H1 (cell line): ENCODE measurements around the gene SCARB1. TPM values are rescaled to one million over a fixed set of nuclear protein-coding genes. Genes with fewer than 3 reads are reported as not detected.

Experiments used
- CTCF ChIA-PET: fragments of 300-600 bp; sonication (Branson Sonifier 250); formaldehyde crosslinking; loops from one replicate; lab custom pipeline; 2021; ENCODE audit not compliant: partially characterized antibody; lab: Charles Lee
- POLR2A ChIA-PET: fragments of 300-600 bp; sonication (Branson Sonifier 250); formaldehyde crosslinking; loops from one replicate; lab custom pipeline; 2021; ENCODE audit warnings: inconsistent platforms; ENCODE audit not compliant: partially characterized antibody; lab: Charles Lee
- DNase-seq, 2 experiments: peaks; one replicate each; pipeline versions ENCODE4 v3.0.0 to v3.0.0-alpha.2; 2010 to 2022; ENCODE audit warnings: low spot score in 2 of 2, low read depth in 1 of 2, mixed read lengths in 1 of 2
- FAIRE-seq: peaks from 2 replicates; lab custom pipeline; 2011; peaks lifted over from hg19 to GRCh38; lab: Jason Lieb, UNC
- H2AFZ ChIP-seq: 2 replicates; pipeline ENCODE4 v1.8.1; 2012; ENCODE audit warnings: low read length, inconsistent platforms
- H2AK5ac ChIP-seq: 2 replicates; pipeline ENCODE4 v1.6.1; 2013; ENCODE audit warnings: low read depth, low read length
- H2BK120ac ChIP-seq: replicated peaks from 2 replicates; pipeline ENCODE3; 2013; ENCODE audit warnings: low read depth, low read length, inconsistent platforms
- H2BK12ac ChIP-seq: 2 replicates; pipeline ENCODE4 v1.6.1; 2013; ENCODE audit warnings: low read depth, low read length
- H2BK15ac ChIP-seq: 2 replicates; pipeline ENCODE4 v1.6.1; 2013; ENCODE audit warnings: low read length
- H2BK20ac ChIP-seq: 2 replicates; pipeline ENCODE4 v1.6.1; 2013; ENCODE audit warnings: low read length
- H2BK5ac ChIP-seq: 2 replicates; pipeline ENCODE4 v1.6.1; 2013; ENCODE audit warnings: low read depth, low read length
- H3K14ac ChIP-seq: 2 replicates; pipeline ENCODE4 v1.6.1; 2013; ENCODE audit warnings: inconsistent platforms; ENCODE audit not compliant: insufficient read length
- H3K18ac ChIP-seq: 2 replicates; pipeline ENCODE4 v1.6.1; 2013; ENCODE audit warnings: low read length; ENCODE audit errors: extremely low read depth
- H3K23ac ChIP-seq: 2 replicates; pipeline ENCODE4 v1.6.1; 2013; ENCODE audit warnings: inconsistent platforms; ENCODE audit not compliant: insufficient read length
- H3K23me2 ChIP-seq: 2 replicates; pipeline ENCODE4 v1.6.1; 2013; ENCODE audit warnings: low read depth, low read length
- H3K27ac ChIP-seq: 2 replicates; pipeline ENCODE4 v1.6.1; 2011; ENCODE audit warnings: low read depth, low read length, inconsistent platforms
- H3K27me3 ChIP-seq, 4 experiments: replicated peaks in 1 of 4; 1 replicate in 1 of 4; 2 replicates in 3 of 4; pipeline versions ENCODE4 v1.6.1 to v1.8.1; 2011 to 2013; ENCODE audit warnings: low read length in 3 of 4, mild to moderate bottlenecking in 3 of 4, inconsistent platforms in 2 of 4, mixed read lengths in 2 of 4, moderate library complexity in 1 of 4; ENCODE audit not compliant: control insufficient read depth in 3 of 4, insufficient read depth in 3 of 4; ENCODE audit errors: extremely low read depth in 1 of 4
- H3K36me3 ChIP-seq, 4 experiments: 2 replicates each; pipeline versions ENCODE4 v1.6.1 to v1.8.1; 2011 to 2013; ENCODE audit warnings: mild to moderate bottlenecking in 4 of 4, low read length in 3 of 4, moderate library complexity in 2 of 4, control low read depth in 1 of 4, inconsistent platforms in 1 of 4; ENCODE audit not compliant: insufficient read depth in 4 of 4, control insufficient read depth in 2 of 4
- H3K4ac ChIP-seq: replicated peaks from 2 replicates; pipeline ENCODE3; 2013; ENCODE audit warnings: low read length, low read depth, mixed read lengths, inconsistent platforms; ENCODE audit not compliant: insufficient read length
- H3K4me1 ChIP-seq, 4 experiments: replicated peaks in 1 of 4; 1 replicate in 1 of 4; 2 replicates in 3 of 4; pipeline versions ENCODE4 v1.6.1 to v1.8.1; 2011 to 2013; ENCODE audit warnings: low read length in 3 of 4, inconsistent platforms in 2 of 4, mixed read lengths in 1 of 4; ENCODE audit not compliant: insufficient read depth in 4 of 4, control insufficient read depth in 3 of 4
- H3K4me2 ChIP-seq, 2 experiments: 2 replicates each; pipeline versions ENCODE4 v1.6.1 to v1.8.1; 2011 to 2013; ENCODE audit warnings: low read depth in 2 of 2, low read length in 2 of 2, control low read depth in 1 of 2, inconsistent platforms in 1 of 2, mild to moderate bottlenecking in 1 of 2; ENCODE audit not compliant: insufficient read depth in 1 of 2
- H3K4me3 ChIP-seq, 4 experiments: fragments of 200-600, 300-600 bp in 1 of 4; sonication (generic), shearing (Covaris generic), sonication (Bioruptor Twin) in 1 of 4; 2 replicates each; pipeline versions ENCODE4 v1.5.1 to v1.8.1; 2011 to 2016; ENCODE audit warnings: low read length in 4 of 4, low read depth in 3 of 4, control low read depth in 2 of 4, inconsistent platforms in 2 of 4, mild to moderate bottlenecking in 2 of 4, mixed read lengths in 1 of 4, moderate library complexity in 1 of 4; ENCODE audit not compliant: insufficient read depth in 2 of 4; ENCODE audit errors: extremely low read depth in 1 of 4
- H3K56ac ChIP-seq: replicated peaks from 2 replicates; pipeline ENCODE3; 2013; ENCODE audit warnings: low read depth, mild to moderate bottlenecking, mixed read lengths, low read length, inconsistent platforms; ENCODE audit not compliant: insufficient read length
- H3K79me1 ChIP-seq: 2 replicates; pipeline ENCODE4 v1.6.1; 2013; ENCODE audit warnings: low read depth, low read length, control low read depth
- H3K79me2 ChIP-seq, 2 experiments: 2 replicates each; pipeline versions ENCODE4 v1.6.1 to v1.8.1; 2012 to 2013; ENCODE audit warnings: low read length in 2 of 2, mild to moderate bottlenecking in 2 of 2, inconsistent platforms in 1 of 2; ENCODE audit not compliant: insufficient read depth in 2 of 2, control insufficient read depth in 1 of 2
- H3K9ac ChIP-seq, 4 experiments: replicated peaks in 1 of 4; 1 replicate in 1 of 4; 2 replicates in 3 of 4; pipeline versions ENCODE4 v1.6.1 to v1.8.1; 2011 to 2013; ENCODE audit warnings: low read depth in 3 of 4, low read length in 3 of 4, control low read depth in 2 of 4, mild to moderate bottlenecking in 2 of 4, moderate library complexity in 2 of 4, inconsistent platforms in 1 of 4; ENCODE audit errors: extremely low read depth in 1 of 4
- H3K9me3 ChIP-seq, 2 experiments: 2 replicates each; pipeline versions ENCODE4 v1.6.1 to v1.8.1; 2012 to 2013; ENCODE audit warnings: mild to moderate bottlenecking in 2 of 2, moderate library complexity in 2 of 2, control low read depth in 1 of 2, inconsistent platforms in 1 of 2, low read depth in 1 of 2, low read length in 1 of 2, mixed read lengths in 1 of 2; ENCODE audit not compliant: insufficient read depth in 2 of 2
- H4K20me1 ChIP-seq, 2 experiments: replicated peaks in 1 of 2; 2 replicates each; pipeline versions ENCODE3 to v1.8.1; 2011 to 2013; ENCODE audit warnings: inconsistent platforms in 2 of 2, low read length in 2 of 2, mild to moderate bottlenecking in 1 of 2; ENCODE audit not compliant: insufficient read depth in 2 of 2, control insufficient read depth in 1 of 2
- H4K5ac ChIP-seq: 2 replicates; pipeline ENCODE4 v1.6.1; 2013; ENCODE audit warnings: low read length, low read depth, mixed read lengths, inconsistent platforms; ENCODE audit not compliant: insufficient read length
- H4K8ac ChIP-seq: 2 replicates; pipeline ENCODE4 v1.8.0; 2013; ENCODE audit warnings: mild to moderate bottlenecking, moderate library complexity, low read length, inconsistent platforms; ENCODE audit not compliant: insufficient read depth; ENCODE audit errors: extremely low read depth
- H4K91ac ChIP-seq: replicated peaks from 2 replicates; pipeline ENCODE3; 2013; ENCODE audit warnings: low read length, mixed read lengths, inconsistent platforms; ENCODE audit not compliant: insufficient read length
- BCL11A ChIP-seq, 2 experiments: IDR thresholded peaks; one replicate each; pipeline ENCODE4 v1.6.1; 2011; ENCODE audit warnings: low read depth in 2 of 2, low read length in 2 of 2, mild to moderate bottlenecking in 2 of 2
- CEBPB ChIP-seq: IDR thresholded peaks from 2 replicates; pipeline ENCODE4 v1.6.1; 2012; ENCODE audit warnings: low read depth, low read length
- JUN ChIP-seq: IDR thresholded peaks from 2 replicates; pipeline ENCODE4 v1.6.1; 2011; ENCODE audit warnings: low read depth, mild to moderate bottlenecking, improper control_type of control experiment, low read length
- JUND ChIP-seq: IDR thresholded peaks from 2 replicates; pipeline ENCODE4 v1.6.1; 2011; ENCODE audit warnings: mild to moderate bottlenecking, improper control_type of control experiment, low read length
- KDM4A ChIP-seq: IDR thresholded peaks from one replicate; pipeline ENCODE4 v1.7.1; 2012; ENCODE audit warnings: low read depth, mild to moderate bottlenecking, moderate library complexity, low read length, inconsistent platforms; ENCODE audit not compliant: severe bottlenecking
- RBBP5 ChIP-seq: IDR thresholded peaks from 2 replicates; pipeline ENCODE4 v1.7.1; 2012; ENCODE audit warnings: low read depth, mild to moderate bottlenecking, inconsistent platforms, low read length, moderate library complexity, borderline replicate concordance
- RFX5 ChIP-seq: IDR thresholded peaks from 2 replicates; pipeline ENCODE4 v1.6.1; 2011; ENCODE audit warnings: low read depth, low read length, improper control_type of control experiment, borderline replicate concordance
- RXRA ChIP-seq: IDR thresholded peaks from 2 replicates; pipeline ENCODE4 v1.6.1; 2011; ENCODE audit warnings: low read depth, mild to moderate bottlenecking, low read length, moderate library complexity; ENCODE audit not compliant: insufficient read depth
- SIRT6 ChIP-seq: IDR thresholded peaks from one replicate; pipeline ENCODE4 v1.7.1; 2012; ENCODE audit warnings: low read length, inconsistent platforms
- SIX5 ChIP-seq: IDR thresholded peaks from 2 replicates; pipeline ENCODE4 v1.6.1; 2011; ENCODE audit warnings: mild to moderate bottlenecking, low read depth, low read length
- SUZ12 ChIP-seq: fragments of 200-600 bp; sonication (generic); IDR thresholded peaks from 2 replicates; pipeline ENCODE4 v1.6.1; 2012; ENCODE audit warnings: mild to moderate bottlenecking, inconsistent platforms, low read length, moderate library complexity, mixed read lengths
- TAF1 ChIP-seq: IDR thresholded peaks from 2 replicates; pipeline ENCODE4 v1.6.1; 2011; ENCODE audit warnings: mild to moderate bottlenecking, low read depth, low read length
- WGBS, 2 experiments: shearing (Covaris generic) in 1 of 2; methylation state at CpG; one replicate each; pipeline versions ENCODE4 v1.1.6 to v1.1.7; 2013 to 2015; ENCODE audit warnings: low lambda C conversion rate in 2 of 2, mixed read lengths in 2 of 2, inconsistent platforms in 1 of 2, low coverage in 1 of 2, missing lambda C conversion rate in 1 of 2; ENCODE audit not compliant: insufficient replicate concordance in 2 of 2, insufficient coverage in 1 of 2, insufficient read length in 1 of 2; ENCODE audit errors: extremely low coverage in 1 of 2, missing lambda C conversion rate in 1 of 2; 5-methylcytosine and 5-hydroxymethylcytosine counted together
- polyA plus RNA-seq, 7 experiments: library from polyadenylated mRNA; depleted of rRNA in 3 of 7; stranded (reverse) in 5 of 7; unstranded in 2 of 7; fragments of >200 nt in 5 of 7; fragments of 200-250 nt in 2 of 7; gene quantifications; 1 replicate in 5 of 7; 2 replicates in 1 of 7; 4 replicates in 1 of 7; pipeline versions ENCODE4 v1.2.1 to v1.2.3, GENCODE V29; 2011 to 2013; ENCODE audit warnings: missing spikeins in 2 of 7, mixed read lengths in 2 of 7
- total RNA-seq: library from RNA; stranded (reverse); fragmentation: NEBNext Ultra II Directional; extraction: Animal tissue kit (Norgen Biotek cat#: 25700); gene quantifications from 2 replicates; pipeline ENCODE4 v1.2.1, GENCODE V29; 2021
- TF ChIP-seq, protein P1 (sequence below): IDR thresholded peaks from 2 replicates; pipeline ENCODE4 v1.6.1; 2011; ENCODE audit warnings: low read length, improper control_type of control experiment

The SCARB1 gene
- total and polyA plus RNA-seq, 2 of the 8 experiments (the other 6 are each of a cell fraction or from before 2014, with no cell fraction given) = 45.3 to 57.1 TPM

- H3K36me3 ChIP-seq = no peaks in the 10 kb centered on the region
- H3K79me2 ChIP-seq = no peaks in the 10 kb centered on the region
- peak overlapping the region; percentile 96; the same call in 1 of the 2 replicates for H2BK12ac ChIP-seq
- no peak overlapping the region for H3K4me2 ChIP-seq
- WGBS, 2 experiments = 93% methylated on average over 4 of the region's 4 CpGs; no CpG with 5 or more reads in 1 of the 2 experiments
- no peaks in the 10 kb centered on the region for H4K20me1 ChIP-seq
- peak overlapping the region; percentile 82 for H4K91ac ChIP-seq
- no peak overlapping the region for H3K27ac ChIP-seq
- H4K5ac ChIP-seq = no peak overlapping the region
- H3K18ac ChIP-seq = 0 out of 2 replicates have a peak overlapping the region, but pooled peaks have one; percentile 28
- H2BK120ac ChIP-seq = no peak overlapping the region
- ChIA-PET POLR2A (no interaction called here), CTCF (interaction anchor here (0.6 to 10.9 kb wide), 5 partner anchors 10 to 186 kb away, joined by 3 to 146 read pairs (median 4); partner anchors contain the start of gene NCOR2)
- H2BK5ac ChIP-seq = peak overlapping the region; percentile 27; the same call in 1 of the 2 replicates
- H3K9ac ChIP-seq = no peak overlapping the region
- peak overlapping the region; percentile 90; the same call in 1 of the 2 replicates for H2BK15ac ChIP-seq
- H2AK5ac ChIP-seq = 0 out of 2 replicates have a peak overlapping the region, but pooled peaks have one; percentile 71
- H3K23ac ChIP-seq = no peak overlapping the region
- no peak overlapping the region for H2AFZ ChIP-seq
- no peak overlapping the region for H3K14ac ChIP-seq
- no peak overlapping the region for H3K4ac ChIP-seq
- DNase-seq (no peak), FAIRE-seq (no peak)
- H3K56ac ChIP-seq = no peak overlapping the region
- peaks cover 2 to 5% of the 10 kb centered on the region in 2 experiments; a peak in 2 of 4 replicates for H3K9me3 ChIP-seq
- H3K79me1 ChIP-seq = no peaks in the 10 kb centered on the region
- peaks cover 0 to 16% (median 11%) of the 10 kb centered on the region in 4 experiments; a peak in 6 of 7 replicates for H3K4me1 ChIP-seq
- H2BK20ac ChIP-seq = peak overlapping the region; percentile 89; the same call in 1 of the 2 replicates
- no peaks in the 10 kb centered on the region for H3K23me2 ChIP-seq
- no peak overlapping the region for H4K8ac ChIP-seq
- H3K27me3 ChIP-seq = peaks cover 0 to 2% (median 0%) of the 10 kb centered on the region in 4 experiments; a peak in 1 of 7 replicates
- H3K4me3 ChIP-seq = no peak overlapping the region
- TF ChIP-seq CEBPB (no peak), RXRA (no peak), TAF1 (no peak), BCL11A (IDR thresholded peaks at IDR 0.05; ENCODE audit: low read depth in 2 of 2, low read length in 2 of 2) (no peak), SIRT6 (no peak), JUN (no peak), RFX5 (no peak), RBBP5 (no peak), JUND (no peak), SUZ12 (no peak), KDM4A (no peak), SIX5 (no peak)
- TF ChIP-seq, protein P1, sequence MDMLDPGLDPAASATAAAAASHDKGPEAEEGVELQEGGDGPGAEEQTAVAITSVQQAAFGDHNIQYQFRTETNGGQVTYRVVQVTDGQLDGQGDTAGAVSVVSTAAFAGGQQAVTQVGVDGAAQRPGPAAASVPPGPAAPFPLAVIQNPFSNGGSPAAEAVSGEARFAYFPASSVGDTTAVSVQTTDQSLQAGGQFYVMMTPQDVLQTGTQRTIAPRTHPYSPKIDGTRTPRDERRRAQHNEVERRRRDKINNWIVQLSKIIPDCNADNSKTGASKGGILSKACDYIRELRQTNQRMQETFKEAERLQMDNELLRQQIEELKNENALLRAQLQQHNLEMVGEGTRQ = no peak
Observed at GRCh38 chr12:124753993-124754392, 109.7 kb downstream of the SCARB1 start.
